Mesenchymal stem cell (in vitro differentiated cells and primary cell): Measurements from ENCODE around the gene NDC1.
"Not testable (repeated sequence)": the region's sequence is repeated elsewhere in the genome, so short reads cannot be mapped to it uniquely, and the experiment has no call there.

Experiments used
- DNase-seq: peaks from one replicate; pipeline ENCODE4 v3.0.0-alpha.2; 2013
- H2AFZ ChIP-seq: one replicate; pipeline ENCODE4 v1.6.1; 2013; ENCODE audit warnings: low read depth, mild to moderate bottlenecking, control low read depth, inconsistent platforms, low read length, moderate library complexity
- H2AK5ac ChIP-seq: 2 replicates; pipeline ENCODE4 v1.6.1; 2013; ENCODE audit warnings: low read length, moderate library complexity, mild to moderate bottlenecking, inconsistent platforms; ENCODE audit not compliant: severe bottlenecking
- H2BK120ac ChIP-seq: one replicate; pipeline ENCODE4 v1.6.1; 2013; ENCODE audit warnings: low read depth, mild to moderate bottlenecking, inconsistent platforms, low read length, moderate library complexity
- H2BK12ac ChIP-seq, 2 experiments: one replicate each; pipeline ENCODE4 v1.6.1; 2013; ENCODE audit warnings: inconsistent platforms in 2 of 2, low read length in 2 of 2, mild to moderate bottlenecking in 2 of 2, moderate library complexity in 2 of 2, control low read depth in 1 of 2
- H2BK15ac ChIP-seq: one replicate; pipeline ENCODE4 v1.6.1; 2013; ENCODE audit warnings: mild to moderate bottlenecking, low read depth, inconsistent platforms; ENCODE audit not compliant: poor library complexity, severe bottlenecking
- H2BK5ac ChIP-seq: 2 replicates; pipeline ENCODE4 v1.6.1; 2013; ENCODE audit warnings: low read depth, mild to moderate bottlenecking, low read length, control low read depth, inconsistent platforms; ENCODE audit not compliant: poor library complexity, severe bottlenecking
- H3K14ac ChIP-seq, 2 experiments: one replicate each; pipeline ENCODE4 v1.6.1; 2013; ENCODE audit warnings: inconsistent platforms in 2 of 2, low read length in 2 of 2, control low read depth in 1 of 2, mild to moderate bottlenecking in 1 of 2, moderate library complexity in 1 of 2
- H3K18ac ChIP-seq, 2 experiments: one replicate each; pipeline ENCODE4 v1.6.1; 2013; ENCODE audit warnings: inconsistent platforms in 2 of 2, low read length in 2 of 2, control low read depth in 1 of 2, low read depth in 1 of 2, mild to moderate bottlenecking in 1 of 2
- H3K23ac ChIP-seq, 2 experiments: one replicate each; pipeline ENCODE4 v1.6.1; 2013; ENCODE audit warnings: inconsistent platforms in 2 of 2, low read length in 2 of 2, mild to moderate bottlenecking in 2 of 2, moderate library complexity in 2 of 2, control low read depth in 1 of 2
- H3K27ac ChIP-seq: 2 replicates; pipeline ENCODE4 v1.5.1; 2013; ENCODE audit warnings: mild to moderate bottlenecking, moderate library complexity, low read length, control low read depth, inconsistent platforms; ENCODE audit not compliant: poor library complexity, severe bottlenecking
- H3K27me3 ChIP-seq, 2 experiments: 2 replicates each; pipeline versions ENCODE4 v1.6.1 to v1.7.0; 2013; ENCODE audit warnings: low read length in 2 of 2, mild to moderate bottlenecking in 2 of 2, moderate library complexity in 2 of 2, control low read depth in 1 of 2, inconsistent platforms in 1 of 2; ENCODE audit not compliant: control insufficient read depth in 1 of 2, insufficient read depth in 1 of 2
- H3K36me3 ChIP-seq, 2 experiments: 2 replicates each; pipeline versions ENCODE4 v1.6.1 to v1.7.0; 2013; ENCODE audit warnings: low read length in 2 of 2, control low read depth in 1 of 2, inconsistent platforms in 1 of 2, low read depth in 1 of 2, mild to moderate bottlenecking in 1 of 2; ENCODE audit not compliant: insufficient read depth in 2 of 2, control insufficient read depth in 1 of 2
- H3K4ac ChIP-seq, 2 experiments: one replicate each; pipeline ENCODE4 v1.6.1; 2013; ENCODE audit warnings: inconsistent platforms in 2 of 2, low read length in 2 of 2, mild to moderate bottlenecking in 2 of 2, moderate library complexity in 2 of 2, control low read depth in 1 of 2, low read depth in 1 of 2
- H3K4me1 ChIP-seq: 2 replicates; pipeline ENCODE4 v1.6.1; 2013; ENCODE audit warnings: low read depth, low read length, control low read depth; ENCODE audit not compliant: control insufficient read depth, insufficient read depth
- H3K4me2 ChIP-seq: 2 replicates; pipeline ENCODE4 v1.6.1; 2013; ENCODE audit warnings: low read length, mild to moderate bottlenecking, inconsistent platforms; ENCODE audit not compliant: poor library complexity, severe bottlenecking
- H3K4me3 ChIP-seq, 2 experiments: 2 replicates each; pipeline versions ENCODE4 v1.5.1 to v1.7.0; 2013; ENCODE audit warnings: low read length in 2 of 2, mild to moderate bottlenecking in 2 of 2, control low read depth in 1 of 2, low read depth in 1 of 2; ENCODE audit not compliant: insufficient read depth in 1 of 2
- H3K79me1 ChIP-seq: replicated peaks from 2 replicates; pipeline ENCODE4 v1.6.1; 2013; ENCODE audit warnings: mild to moderate bottlenecking, control low read depth, low read length, inconsistent platforms; ENCODE audit not compliant: poor library complexity, severe bottlenecking
- H3K9ac ChIP-seq: 2 replicates; pipeline ENCODE4 v1.7.0; 2013; ENCODE audit warnings: mild to moderate bottlenecking, low read length, moderate library complexity
- H3K9me3 ChIP-seq: 2 replicates; pipeline ENCODE4 v1.7.0; 2013; ENCODE audit warnings: mild to moderate bottlenecking, low read length; ENCODE audit not compliant: control insufficient read depth
- H4K8ac ChIP-seq: one replicate; pipeline ENCODE4 v1.6.1; 2013; ENCODE audit warnings: inconsistent platforms, mild to moderate bottlenecking, low read length, moderate library complexity
- H4K91ac ChIP-seq: one replicate; pipeline ENCODE4 v1.6.1; 2013; ENCODE audit warnings: mild to moderate bottlenecking, low read length, inconsistent platforms
- WGBS: methylation state at CpG from one replicate; pipeline ENCODE4 v1.1.7; 2013; ENCODE audit warnings: mixed read lengths; 5-methylcytosine and 5-hydroxymethylcytosine counted together

Gene NDC1

DNA sequence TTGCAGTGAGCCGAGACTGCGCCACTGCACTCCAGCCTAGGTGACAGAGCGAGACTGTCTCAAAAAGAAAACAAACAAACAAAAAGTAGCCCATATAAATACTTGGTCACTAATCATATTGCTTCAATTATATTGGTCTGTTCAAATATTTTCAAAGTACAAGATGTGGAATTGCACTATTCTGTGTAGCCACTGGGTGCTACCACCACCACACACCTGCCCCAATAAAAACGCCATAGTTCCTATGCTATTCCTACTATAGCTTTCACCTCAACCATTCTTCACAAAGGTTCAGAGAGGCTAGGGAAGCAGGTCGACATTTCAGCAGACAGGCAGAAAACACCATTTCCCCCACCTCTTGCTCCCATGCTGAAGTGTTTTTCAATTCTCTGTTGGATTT is 16.7 kb downstream of the NDC1 start:
- whole genome bisulfite sequencing, result 100% methylated on average over 2 of the region's 5 CpGs
- no peak overlapping the region for H3K27ac ChIP-seq
- no peak overlapping the region for H3K4me3 ChIP-seq
- no peaks in the 10 kb centered on the region for H3K4me1 ChIP-seq
- H3K4ac ChIP-seq, result no peak overlapping the region
- H3K14ac ChIP-seq, result no peak overlapping the region
- H2BK5ac ChIP-seq, result no peak overlapping the region
- H3K9ac ChIP-seq, result no peak overlapping the region
- H3K18ac ChIP-seq, result no peak overlapping the region
- peaks cover 10 to 46% of the 10 kb centered on the region in 2 experiments for H3K36me3 ChIP-seq
- H3K4me2 ChIP-seq, result no peak overlapping the region
- no peak overlapping the region for H4K91ac ChIP-seq
- no peak for DNase-seq
- H2AK5ac ChIP-seq, result no peak overlapping the region
- no peak overlapping the region for H3K23ac ChIP-seq
- peaks cover 10% of the 10 kb centered on the region for H3K79me1 ChIP-seq
- H2BK120ac ChIP-seq, result no peak overlapping the region
- H4K8ac ChIP-seq, result no peak overlapping the region
- no peaks in the 10 kb centered on the region for H3K27me3 ChIP-seq
- H2BK15ac ChIP-seq, result no peak overlapping the region
- no peaks in the 10 kb centered on the region for H3K9me3 ChIP-seq
- H2BK12ac ChIP-seq, result no peak overlapping the region
- no peak overlapping the region for H2AFZ ChIP-seq

DNA sequence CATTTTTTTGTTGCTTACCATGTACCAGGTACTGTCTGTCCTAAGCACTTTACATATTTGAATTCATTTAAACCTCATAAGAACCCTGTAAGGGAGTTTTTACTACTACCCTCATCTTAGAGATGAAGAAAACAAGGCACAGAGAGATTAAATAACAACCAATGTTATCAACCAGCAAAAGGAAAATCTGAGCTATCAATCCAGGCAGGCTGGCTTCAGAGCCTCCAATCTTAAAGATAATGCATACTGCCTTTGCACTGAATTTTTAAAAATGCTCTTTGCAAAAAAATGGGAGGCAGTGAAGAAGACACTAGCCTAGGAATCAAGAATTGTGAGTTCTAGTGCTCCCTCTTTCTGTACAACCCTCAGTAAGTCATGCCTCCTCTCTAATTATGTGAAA is 18.7 kb downstream of the NDC1 start:
- no peak overlapping the region for H2AK5ac ChIP-seq

DNA sequence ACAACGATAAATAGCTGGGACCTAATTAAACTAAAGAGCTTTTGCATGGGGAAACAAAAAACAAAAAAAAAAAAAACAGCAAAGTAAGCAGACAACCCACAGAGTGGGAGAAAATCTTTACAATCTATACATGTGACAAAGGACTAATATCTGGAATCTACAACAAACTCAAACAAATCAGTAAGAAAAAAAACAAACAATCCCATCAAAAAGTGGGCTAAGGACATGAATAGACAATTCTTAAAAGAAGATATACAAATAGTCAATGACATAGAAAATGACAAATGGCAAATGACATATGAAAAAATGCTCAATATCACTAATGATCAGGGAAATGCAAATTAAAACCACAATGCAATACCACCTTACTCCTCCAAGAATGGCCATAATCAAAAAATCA is 21.5 kb downstream of the NDC1 start:
- not testable (repeated sequence) for H4K8ac ChIP-seq, H2AK5ac ChIP-seq, H3K79me1 ChIP-seq, H3K27me3 ChIP-seq, H3K27ac ChIP-seq, H4K91ac ChIP-seq, DNase-seq, H3K23ac ChIP-seq, H3K9ac ChIP-seq, H3K4me2 ChIP-seq, H2BK12ac ChIP-seq, H3K4me3 ChIP-seq, H3K9me3 ChIP-seq, H3K14ac ChIP-seq, H2AFZ ChIP-seq, H3K4ac ChIP-seq, H3K4me1 ChIP-seq, H2BK5ac ChIP-seq, H2BK15ac ChIP-seq, H3K18ac ChIP-seq, H2BK120ac ChIP-seq
- WGBS, result 100% methylated on average over 1 of the region's 1 CpG
- H3K36me3 ChIP-seq, result peaks cover 3 to 19% of the 10 kb centered on the region in 2 experiments

More for the DNA sequence above, 18.7 kb downstream of the NDC1 start:
- no peak overlapping the region for H2BK120ac ChIP-seq
- no peaks in the 10 kb centered on the region for H3K27me3 ChIP-seq
- no peak overlapping the region for H2BK12ac ChIP-seq
- peaks cover 5% of the 10 kb centered on the region for H3K79me1 ChIP-seq
- no peak overlapping the region for H2AFZ ChIP-seq
- H3K4me3 ChIP-seq, result no peak overlapping the region
- no peak overlapping the region for H2BK5ac ChIP-seq
- H3K27ac ChIP-seq, result no peak overlapping the region
- H3K4me1 ChIP-seq, result no peaks in the 10 kb centered on the region
- H3K18ac ChIP-seq, result no peak overlapping the region
- no peak overlapping the region for H4K91ac ChIP-seq
- no peak overlapping the region for H3K23ac ChIP-seq
- H3K36me3 ChIP-seq, result peaks cover 1 to 30% of the 10 kb centered on the region in 2 experiments
- H3K14ac ChIP-seq, result no peak overlapping the region
- H3K4me2 ChIP-seq, result no peak overlapping the region
- no peak for DNase-seq
- no peak overlapping the region for H3K9ac ChIP-seq
- H4K8ac ChIP-seq, result no peak overlapping the region
- no peak overlapping the region for H2BK15ac ChIP-seq
- H3K9me3 ChIP-seq, result no peaks in the 10 kb centered on the region
- H3K4ac ChIP-seq, result no peak overlapping the region

DNA sequence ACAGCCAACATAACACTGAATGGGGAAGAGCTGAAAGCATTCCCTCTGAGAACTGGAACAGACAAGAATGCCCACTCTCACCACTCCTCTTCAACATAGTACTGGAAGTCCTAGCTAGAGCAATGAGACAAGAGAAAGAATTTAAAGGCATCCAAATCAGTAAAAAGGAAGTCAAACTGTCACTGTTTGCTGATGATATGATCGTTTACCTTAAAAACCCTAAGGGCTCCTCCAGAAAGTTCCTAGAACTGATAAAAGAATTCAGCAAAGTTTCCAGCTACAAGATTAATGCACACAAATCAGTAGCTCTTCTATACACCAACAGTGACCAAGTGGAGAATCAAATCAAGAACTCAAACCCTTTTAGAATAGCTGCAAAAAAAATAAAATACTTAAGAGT is 22.6 kb downstream of the NDC1 start:
- WGBS, result 94% methylated on average over 1 of the region's 1 CpG

More for the DNA sequence above, 22.6 kb downstream of the NDC1 start:
- H4K91ac ChIP-seq, H2AK5ac ChIP-seq, H3K4ac ChIP-seq, H3K23ac ChIP-seq, H3K4me2 ChIP-seq, H3K4me3 ChIP-seq, H3K27ac ChIP-seq, DNase-seq, H3K18ac ChIP-seq, H4K8ac ChIP-seq, H3K4me1 ChIP-seq, H3K9ac ChIP-seq, H3K14ac ChIP-seq, H2BK5ac ChIP-seq, H2BK15ac ChIP-seq, H2AFZ ChIP-seq, H2BK12ac ChIP-seq, H3K9me3 ChIP-seq, H3K27me3 ChIP-seq, H2BK120ac ChIP-seq: not testable (repeated sequence)
- peaks cover 7 to 19% of the 10 kb centered on the region in 2 experiments for H3K36me3 ChIP-seq
- peaks cover 13% of the 10 kb centered on the region for H3K79me1 ChIP-seq
